Spleen (tissue), 7 donors: ENCODE data around the gene TSC22D3.
A peak's percentile ranks its signal among the peaks of the same experiment; 100 is the strongest.

Source experiments
- POLR2A ChIP-seq, 3 donors: fragments of 450-650 bp; IDR thresholded peaks; one replicate each; pipeline ENCODE4 v1.5.1; 2017; ENCODE audit warnings: antibody characterized with exemption in 3 of 3, mild to moderate bottlenecking in 1 of 3
- POLR2AphosphoS5 ChIP-seq, 3 donors: sonication (generic); formaldehyde crosslinking; IDR thresholded peaks; one replicate each; pipeline ENCODE4 v1.5.1; 2017; ENCODE audit warnings: antibody characterized with exemption in 3 of 3
- TF ChIP-seq, protein P1 (sequence below), 11 experiments: fragments of 200-600 bp in 7 of 11; fragments of 450-650 bp in 4 of 11; sonication (generic) in 4 of 11; IDR thresholded peaks in 8 of 11; conservative IDR thresholded peaks in 3 of 11; 1 replicate in 7 of 11; 2 replicates in 4 of 11; pipeline versions ENCODE4 v1.4.0 to v1.8.0; 2016 to 2021; ENCODE audit warnings: antibody characterized with exemption in 11 of 11, inconsistent platforms in 4 of 11, mild to moderate bottlenecking in 1 of 11
- donor health status: DM: no; HTN: no; CAD: no; lungs with moderate emphysema.
- donor health status: DM: no; HTN: no; CAD: no.
- donor health status: DM: no; HTN: no; CAD: no.

- TF ChIP-seq, protein P1, sequence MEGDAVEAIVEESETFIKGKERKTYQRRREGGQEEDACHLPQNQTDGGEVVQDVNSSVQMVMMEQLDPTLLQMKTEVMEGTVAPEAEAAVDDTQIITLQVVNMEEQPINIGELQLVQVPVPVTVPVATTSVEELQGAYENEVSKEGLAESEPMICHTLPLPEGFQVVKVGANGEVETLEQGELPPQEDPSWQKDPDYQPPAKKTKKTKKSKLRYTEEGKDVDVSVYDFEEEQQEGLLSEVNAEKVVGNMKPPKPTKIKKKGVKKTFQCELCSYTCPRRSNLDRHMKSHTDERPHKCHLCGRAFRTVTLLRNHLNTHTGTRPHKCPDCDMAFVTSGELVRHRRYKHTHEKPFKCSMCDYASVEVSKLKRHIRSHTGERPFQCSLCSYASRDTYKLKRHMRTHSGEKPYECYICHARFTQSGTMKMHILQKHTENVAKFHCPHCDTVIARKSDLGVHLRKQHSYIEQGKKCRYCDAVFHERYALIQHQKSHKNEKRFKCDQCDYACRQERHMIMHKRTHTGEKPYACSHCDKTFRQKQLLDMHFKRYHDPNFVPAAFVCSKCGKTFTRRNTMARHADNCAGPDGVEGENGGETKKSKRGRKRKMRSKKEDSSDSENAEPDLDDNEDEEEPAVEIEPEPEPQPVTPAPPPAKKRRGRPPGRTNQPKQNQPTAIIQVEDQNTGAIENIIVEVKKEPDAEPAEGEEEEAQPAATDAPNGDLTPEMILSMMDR (IDR thresholded peaks at IDR 0.05 in 8 of 11, conservative IDR thresholded peaks at IDR 0.05 in 3 of 11) = no peak
- TF ChIP-seq POLR2A (IDR thresholded peaks at IDR 0.05) (peak in 2 of 3 donors; percentile 34 to 44), POLR2AphosphoS5 (IDR thresholded peaks at IDR 0.05) (peak in 2 of 3 donors; percentile 25 to 90)
Observed at GRCh38 chrX:107712231-107713202, 63.1 kb downstream of the TSC22D3 start.
